GM19023 (cell line): Measurements from ENCODE around the gene H2BW2.
"Not testable (repeated sequence)": the region's sequence is repeated elsewhere in the genome, so short reads cannot be mapped to it uniquely, and the experiment has no call there.

ENCODE experiments used
- ATAC-seq: cut with Tn5 transposase; IDR thresholded peaks from one replicate; pipeline ENCODE4 v1.9.1; 2021; ENCODE audit warnings: mild to moderate bottlenecking, moderate library complexity; ENCODE audit not compliant: unreplicated experiment

The H2BW2 gene

DNA sequence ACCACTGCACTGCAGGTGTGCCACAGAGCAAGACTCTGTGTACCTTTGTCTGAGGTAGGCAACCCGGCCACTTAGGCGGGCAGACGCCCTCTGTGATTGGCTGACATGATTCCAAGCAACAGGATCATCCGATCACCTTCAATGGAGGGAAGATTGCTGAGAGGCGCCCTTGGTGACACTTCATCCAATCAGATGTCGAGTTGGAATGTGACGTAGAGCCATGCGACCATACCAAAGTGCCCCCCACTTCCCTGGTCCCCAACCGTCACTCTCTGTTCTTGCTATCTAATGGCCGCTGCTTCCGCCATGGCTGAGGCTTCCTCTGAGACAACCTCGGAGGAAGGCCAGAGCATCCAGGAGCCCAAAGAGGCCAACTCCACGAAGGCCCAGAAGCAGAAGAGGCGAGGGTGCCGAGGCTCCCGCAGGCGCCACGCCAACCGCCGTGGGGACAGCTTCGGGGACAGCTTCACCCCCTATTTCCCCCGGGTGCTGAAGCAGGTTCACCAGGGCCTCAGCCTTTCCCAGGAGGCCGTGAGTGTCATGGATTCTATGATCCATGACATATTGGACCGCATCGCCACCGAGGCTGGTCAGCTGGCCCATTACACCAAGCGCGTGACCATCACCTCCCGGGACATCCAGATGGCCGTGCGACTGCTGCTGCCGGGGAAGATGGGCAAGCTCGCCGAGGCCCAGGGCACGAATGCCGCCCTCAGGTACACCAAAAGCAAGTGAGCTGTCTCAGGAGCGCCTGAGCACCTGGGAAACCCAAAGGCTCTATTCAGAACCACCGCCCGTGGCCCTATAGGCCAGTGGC lies at the start of gene H2BW2:
H2BW2 (plus strand) TSS at position 268 of the 817 bp plus-strand sequence; CDS start at position 307, 39 bp downstream.
- no peak for ATAC-seq

DNA sequence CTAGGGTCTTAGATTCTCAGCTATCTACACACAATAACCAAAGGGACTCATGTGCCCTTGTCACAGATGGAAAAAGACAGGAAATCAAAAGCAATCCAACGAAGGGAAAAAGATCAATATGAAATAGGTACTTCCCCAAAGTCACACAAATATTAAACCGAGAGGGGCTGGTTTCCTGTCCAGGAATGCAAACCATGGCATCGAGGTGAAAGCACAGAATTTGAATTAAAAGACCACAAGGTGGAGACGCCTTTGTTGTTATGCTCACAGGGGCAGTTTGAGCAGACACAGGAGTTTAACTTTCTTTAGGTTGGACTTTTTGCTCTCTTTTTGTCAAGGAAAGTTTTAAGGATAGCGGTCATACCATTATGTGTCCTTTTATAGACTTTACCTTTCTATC lies 40.5 kb upstream of the H2BW2 start:
- ATAC-seq = peak; percentile 80

DNA sequence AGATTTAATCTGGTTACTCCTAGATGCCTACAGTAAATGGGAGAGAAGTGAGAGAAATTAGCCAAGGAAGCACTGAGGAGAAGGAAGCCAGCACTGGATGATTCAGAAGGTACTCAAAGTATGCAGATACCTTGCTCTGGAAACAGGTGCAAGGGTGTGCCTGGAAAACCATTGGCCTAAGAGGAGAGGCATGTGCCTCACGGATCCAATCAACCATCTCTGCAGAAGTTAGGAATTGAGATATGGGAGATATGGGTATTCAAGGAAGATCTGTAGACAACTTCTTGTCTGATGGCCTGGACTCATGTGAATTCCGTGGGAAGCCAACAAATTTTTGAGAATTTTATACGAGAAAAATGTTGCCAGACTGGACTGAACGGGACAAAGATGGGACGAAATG lies 30.9 kb upstream of the H2BW2 start:
- ATAC-seq = no peak

DNA sequence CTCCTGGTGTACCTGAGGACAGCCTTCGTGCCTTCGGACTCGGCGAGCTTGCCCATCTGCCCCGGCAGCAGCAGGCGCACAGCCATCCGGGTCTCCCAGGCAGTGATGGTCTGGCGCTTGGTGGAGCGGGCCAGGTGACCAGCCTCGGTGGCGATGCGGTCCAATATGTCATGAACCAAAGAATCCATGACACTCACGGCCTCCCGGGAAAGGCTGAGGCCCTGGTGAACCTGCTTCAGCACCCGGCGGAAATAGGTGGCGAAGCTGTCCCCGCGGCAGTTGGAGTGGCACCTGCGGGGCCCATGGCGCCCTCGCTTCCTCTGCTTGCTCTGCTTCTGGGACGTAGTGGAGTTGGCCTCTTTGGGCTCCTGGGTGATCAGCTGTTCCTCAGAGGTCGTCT lies 26.6 kb upstream of the H2BW2 start:
- ATAC-seq = no peak

DNA sequence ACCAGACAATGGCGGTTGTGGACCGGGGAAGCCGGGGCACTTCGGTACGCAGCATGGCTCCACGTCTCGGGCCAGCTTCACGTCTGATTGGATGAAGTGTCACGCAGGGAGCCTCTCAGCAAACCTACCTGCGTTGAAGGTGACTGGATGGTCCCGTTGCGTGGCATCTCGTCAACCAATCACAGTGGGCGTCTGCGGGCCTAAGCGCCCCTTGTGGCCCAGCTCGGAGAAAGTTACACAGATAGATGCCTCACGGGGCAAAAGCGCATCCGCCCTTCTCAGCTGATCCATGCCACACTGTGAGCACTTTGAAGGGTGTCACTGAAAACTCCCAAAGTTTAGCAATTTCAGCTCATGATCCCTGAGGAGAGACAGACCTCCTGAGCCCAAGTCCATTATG lies 26.1 kb upstream of the H2BW2 start, which contains the start of gene H2BW1:
H2BW1 (minus strand) TSS at position 103 of the 400 bp plus-strand sequence. CDS start 132 bp downstream, outside the sequence.
- no peak for ATAC-seq

DNA sequence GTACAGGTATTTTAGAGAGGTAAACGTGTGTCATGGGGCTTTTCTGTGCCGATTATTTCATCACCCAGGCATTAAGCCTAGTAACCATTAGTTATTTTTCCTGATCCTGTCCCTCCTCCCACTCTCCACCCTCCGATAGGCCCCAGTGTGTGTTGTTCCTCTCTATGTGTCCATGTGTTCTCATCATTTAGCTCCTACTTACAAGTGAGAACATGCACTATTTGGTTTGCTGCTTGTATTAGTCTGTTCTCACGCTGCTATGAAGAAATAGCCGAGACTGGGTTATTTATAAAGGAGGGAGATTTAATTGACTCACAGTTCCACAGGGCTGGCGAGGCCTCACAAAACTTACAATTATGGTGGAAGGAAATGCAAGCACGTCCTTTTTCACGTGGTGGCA lies 24.2 kb upstream of the H2BW2 start:
- not testable (repeated sequence) for ATAC-seq

DNA sequence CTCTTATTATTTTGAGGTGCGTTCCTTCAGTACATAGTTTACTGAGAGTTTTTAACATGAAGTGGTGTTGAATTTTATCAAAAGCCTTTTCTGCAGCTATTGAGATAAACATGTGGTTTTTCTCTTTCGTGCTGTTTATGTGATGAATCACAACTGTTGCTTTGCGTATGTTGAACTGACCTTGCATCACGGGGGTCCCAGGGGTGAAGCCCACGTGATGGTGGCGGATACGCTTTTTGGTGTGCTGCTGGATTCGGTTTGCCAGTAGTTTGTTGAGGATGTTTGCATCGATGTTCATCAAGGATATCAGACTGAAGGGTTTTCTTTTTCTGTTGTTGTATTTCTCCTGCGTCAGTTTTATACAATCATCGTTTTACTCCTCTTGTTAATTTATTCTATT lies 21.6 kb upstream of the H2BW2 start:
- ATAC-seq = no peak

DNA sequence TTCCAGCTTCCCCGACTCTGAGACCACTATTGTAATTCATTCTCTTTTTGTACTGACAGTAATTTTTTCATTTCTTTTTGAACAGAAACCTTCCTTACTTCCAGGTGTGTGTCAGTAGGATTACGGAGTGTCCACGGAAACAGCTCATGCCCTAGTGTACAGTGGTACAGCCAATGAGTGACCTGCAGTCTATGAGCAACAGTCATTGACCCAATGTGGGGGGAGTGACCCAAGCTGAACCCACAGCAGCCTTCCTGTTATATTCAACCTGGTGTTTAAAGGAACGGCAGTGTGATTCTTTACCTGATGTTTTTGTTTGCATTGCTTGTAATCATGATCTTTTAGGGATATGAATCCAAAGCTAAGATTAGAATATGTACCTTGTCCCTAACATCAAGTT lies 1.2 kb downstream of the H2BW2 start:
- ATAC-seq = no peak

DNA sequence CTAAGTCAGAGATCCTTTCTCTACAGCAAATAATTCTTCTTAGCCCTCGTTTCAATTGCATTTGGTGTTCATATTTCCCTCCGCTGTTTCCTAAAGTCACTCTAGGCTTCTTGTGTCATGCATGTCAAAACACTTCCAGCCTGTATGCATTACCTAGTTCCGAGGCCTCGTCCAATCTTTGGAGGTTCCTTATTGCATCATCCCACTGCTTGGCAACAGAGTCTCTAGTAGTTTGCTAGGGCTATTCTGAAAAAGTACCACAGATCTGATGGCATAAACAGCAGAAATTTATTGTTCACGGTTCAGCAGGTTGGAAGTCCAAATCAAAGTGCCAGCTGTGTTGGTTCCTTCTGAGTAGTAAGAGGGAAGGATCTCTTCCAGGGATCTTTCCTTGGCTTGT lies 5.9 kb downstream of the H2BW2 start:
- no peak for ATAC-seq

DNA sequence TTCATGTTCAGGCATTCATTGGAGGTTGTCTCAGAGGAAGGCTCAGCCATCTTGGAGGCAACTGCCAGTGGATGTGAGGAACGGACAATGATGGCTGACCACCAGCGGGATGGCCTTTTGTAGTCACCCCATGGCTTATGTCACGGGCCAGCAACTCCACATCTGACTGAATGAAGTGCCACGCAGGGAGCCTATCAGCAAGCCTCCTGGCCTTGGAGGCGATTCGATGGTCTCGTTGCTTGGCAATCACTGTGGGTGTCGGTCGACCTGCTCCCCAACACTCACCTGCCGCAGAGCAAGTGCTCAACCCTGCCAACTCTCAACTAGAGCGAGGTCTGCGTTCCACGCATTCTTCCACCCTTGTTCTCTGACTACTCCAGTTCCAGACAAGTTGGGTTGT lies 7.4 kb downstream of the H2BW2 start:
- ATAC-seq = no peak

DNA sequence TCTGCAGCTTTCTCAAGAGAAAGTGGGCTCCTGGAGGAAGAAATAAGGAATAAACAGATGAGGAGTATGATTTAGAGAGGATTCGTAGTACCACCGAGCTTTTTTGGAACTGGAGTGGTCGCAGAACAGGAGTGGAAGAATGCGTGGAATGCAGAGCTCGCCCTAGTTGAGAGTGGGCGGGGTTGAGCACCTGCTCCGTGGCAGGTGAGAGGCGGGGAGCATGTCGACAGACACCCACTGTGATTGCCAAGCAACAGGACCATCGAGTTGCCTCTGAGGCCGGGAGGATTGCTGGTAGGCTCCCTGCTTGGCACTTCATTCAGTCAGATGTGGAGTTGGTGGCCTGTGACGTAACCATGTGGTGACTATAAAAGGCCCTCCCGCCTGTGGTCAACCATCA lies 15.2 kb downstream of the H2BW2 start:
- not testable (repeated sequence) for ATAC-seq

DNA sequence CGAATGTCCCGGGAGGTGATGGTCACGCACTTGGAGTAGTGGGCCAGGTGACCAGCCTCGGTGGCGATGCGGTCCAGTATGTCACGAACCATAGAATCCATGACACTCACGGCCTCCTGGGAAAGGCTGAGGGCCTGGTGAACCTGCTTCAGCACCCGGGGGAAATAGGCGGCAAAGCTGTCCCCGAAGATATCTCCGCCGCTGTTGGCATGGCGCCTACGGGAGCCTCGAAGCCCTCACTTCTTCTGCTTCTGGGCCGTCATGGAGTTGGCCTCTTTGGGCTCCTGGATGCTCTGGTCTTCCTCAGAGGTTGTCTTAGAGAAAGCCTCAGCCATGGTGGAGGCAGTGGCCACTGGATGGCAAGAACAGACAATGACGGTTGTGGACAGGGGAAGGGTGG lies 22.9 kb downstream of the H2BW2 start:
- not testable (repeated sequence) for ATAC-seq

DNA sequence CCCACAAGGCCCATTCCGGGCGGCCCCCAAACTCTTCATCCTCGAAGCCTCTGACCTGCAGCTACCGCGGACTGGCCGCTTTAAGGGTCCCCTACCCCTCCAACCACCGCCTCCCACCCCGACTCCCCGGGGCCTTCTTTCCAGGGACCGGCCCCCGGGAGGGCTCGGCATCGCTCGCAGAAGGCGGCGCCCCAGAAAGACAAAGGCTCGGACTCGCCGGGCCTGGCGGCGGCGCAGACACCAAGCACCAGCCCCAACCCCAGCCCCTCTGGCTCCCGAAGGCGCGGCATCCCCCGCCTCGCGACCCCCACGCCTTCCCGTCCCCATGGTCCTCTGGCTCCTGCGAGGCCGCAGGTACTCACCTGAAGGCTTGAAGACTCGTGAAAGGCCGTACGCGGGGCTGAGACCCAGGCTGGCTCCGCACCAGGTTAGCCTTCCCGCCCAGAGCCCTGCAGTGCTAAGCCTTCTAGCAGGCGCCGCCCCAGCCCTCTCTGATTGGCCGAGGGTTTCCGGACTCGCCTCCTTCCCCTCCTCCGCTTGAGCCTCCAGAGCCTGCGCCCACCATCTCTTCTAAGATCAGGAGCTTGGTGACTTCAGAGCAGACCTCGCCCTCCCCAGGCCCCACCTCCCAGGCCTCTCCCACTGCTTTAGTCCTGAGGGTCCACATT lies 36.2 kb downstream of the H2BW2 start, which contains the start of gene TMSB15C:
TMSB15C (minus strand) TSS at position 459 of the 668 bp plus-strand sequence.
- ATAC-seq = peak; percentile 98

DNA sequence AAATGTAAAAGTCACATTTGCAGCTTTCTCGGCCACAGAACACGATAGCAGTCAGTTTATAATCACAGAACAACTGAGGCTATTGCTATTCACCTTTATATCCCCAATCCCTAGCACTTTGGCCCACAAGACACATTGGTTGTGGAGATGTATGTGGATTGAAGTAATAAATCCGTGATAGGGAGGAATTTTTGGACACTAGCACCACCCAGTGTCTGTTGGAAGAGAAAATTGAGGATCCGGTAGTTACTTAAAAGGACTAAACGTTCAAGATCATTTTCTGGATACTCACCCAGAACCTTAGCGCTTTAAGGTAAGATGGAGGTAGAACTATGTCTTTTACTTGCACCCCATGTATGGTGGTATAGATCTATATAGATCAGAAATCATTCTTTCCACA lies 38.1 kb downstream of the H2BW2 start:
- not testable (repeated sequence) for ATAC-seq

DNA sequence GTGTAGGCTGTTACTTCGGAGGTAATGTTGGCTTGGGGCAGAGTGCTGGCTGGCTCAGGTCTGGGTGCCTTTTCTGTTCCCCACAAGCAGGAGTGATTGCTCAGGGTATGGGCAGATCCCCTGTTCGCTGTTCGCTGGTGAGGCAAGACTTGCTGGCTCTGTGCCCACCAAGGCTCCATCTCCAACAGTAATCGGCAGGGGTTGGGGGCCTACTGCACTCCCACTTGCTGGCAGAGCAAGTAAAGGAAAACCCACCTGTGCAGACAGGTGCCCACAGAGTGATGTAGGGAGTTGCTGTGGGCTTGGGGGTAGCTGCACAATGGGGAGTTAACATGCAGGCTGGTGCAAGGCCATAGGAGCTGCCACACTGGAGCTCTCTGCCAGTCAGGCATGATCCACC lies 44.3 kb downstream of the H2BW2 start:
- no peak for ATAC-seq

DNA sequence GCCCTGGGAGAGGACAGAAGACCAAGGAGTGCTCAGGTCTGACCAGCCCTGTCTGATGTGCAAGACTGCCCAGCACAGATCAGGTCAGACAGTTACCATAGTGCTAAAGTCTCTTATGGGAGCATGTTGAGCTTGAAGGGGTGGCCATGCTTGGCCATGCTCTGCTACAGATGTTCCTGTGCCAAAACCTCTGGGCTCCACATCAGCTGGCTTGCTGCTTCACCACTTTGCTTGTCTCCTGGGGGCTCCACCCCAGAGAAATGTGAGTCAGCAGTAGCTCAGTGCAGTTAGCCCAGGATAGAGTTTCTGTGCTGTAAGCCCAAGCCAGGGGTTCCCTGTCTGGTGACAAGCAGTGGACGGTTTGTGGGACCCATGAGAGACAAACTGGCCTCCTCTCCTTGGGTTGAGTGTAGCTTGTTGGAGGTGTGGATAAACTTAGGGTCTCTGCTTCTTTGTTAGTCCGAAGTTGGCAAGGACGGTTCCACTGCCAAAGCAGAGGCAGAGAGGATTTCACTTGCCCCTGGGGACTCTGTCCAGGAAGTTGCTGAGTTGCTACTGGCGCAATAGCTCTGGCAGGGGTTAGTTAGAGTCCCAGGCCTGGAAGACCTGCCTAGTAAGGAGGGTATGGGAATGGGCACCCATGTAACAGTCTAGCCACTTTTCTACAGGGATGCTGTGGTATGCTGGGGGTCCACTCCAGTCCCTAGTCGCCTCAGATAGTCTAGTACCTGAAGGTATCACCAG lies 45.0 kb downstream of the H2BW2 start:
- ATAC-seq = no peak

DNA sequence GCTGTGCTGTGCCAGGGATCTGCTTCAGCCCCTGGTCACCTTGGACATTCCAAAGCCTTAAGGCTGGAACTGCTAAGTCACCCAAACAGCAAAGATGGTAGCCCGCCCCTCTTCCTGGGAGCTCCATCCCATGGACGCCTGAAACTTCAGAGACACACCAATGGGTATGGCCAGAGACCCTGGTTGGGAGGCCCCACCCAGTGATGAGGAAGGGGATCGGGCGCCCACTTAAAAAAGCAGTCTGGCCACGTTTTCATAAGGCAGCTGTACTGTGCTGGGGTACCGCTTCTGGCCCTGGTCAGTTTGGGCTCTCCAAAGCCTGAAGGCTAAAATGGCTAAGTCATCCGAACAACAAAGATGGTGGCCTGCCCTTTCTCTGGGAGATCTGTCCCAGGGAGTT lies 45.7 kb downstream of the H2BW2 start:
- ATAC-seq = no peak

DNA sequence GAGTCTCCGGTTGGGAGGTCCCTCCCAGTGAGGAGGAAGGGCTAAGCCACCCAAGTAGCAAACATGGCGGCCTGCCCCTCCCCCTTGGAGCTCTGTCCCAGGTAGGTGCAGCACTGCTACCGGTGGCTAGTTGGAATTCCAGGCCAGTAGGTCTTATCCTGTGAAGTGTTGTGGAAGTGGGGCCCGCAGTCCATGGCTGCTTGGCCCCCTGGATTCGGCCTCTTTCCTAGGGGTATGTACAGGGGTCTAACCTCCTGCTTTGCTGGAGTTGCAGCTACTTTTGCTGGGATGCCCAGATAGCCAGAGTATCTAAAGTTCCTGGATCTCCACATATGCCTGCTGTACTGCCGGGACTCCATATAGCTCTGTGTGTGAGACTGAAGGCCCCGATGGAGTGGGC lies 46.2 kb downstream of the H2BW2 start:
- ATAC-seq = no peak
